NCI-H187 treated with DMSO at 0.1 percent for 48 hours (cell line): ENCODE results near the gene DLGAP3.

Experiments
- DNase-seq: peaks from one replicate; lab custom pipeline; 2025; lab: John Stamatoyannopoulos, UW

Gene DLGAP3

DNA sequence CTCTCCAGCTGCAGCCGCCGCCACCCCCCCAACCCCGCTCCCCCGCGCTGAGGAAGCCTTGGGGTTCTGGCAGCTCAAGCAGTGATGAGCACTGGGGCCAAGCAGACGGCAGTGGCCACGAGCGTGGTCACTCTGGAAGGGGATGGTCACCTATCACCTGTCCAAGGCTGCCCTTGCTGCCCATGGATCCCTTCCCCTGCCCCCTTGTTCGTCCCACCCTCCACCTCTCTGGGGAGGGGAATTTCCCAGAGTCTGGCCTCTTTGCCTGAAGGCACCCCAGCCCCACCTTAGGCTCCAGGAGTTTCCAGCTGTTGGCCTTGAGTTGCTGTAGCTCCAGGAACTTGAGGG is 62.7 kb downstream of the DLGAP3 start:
- DNase-seq = no peak

DNA sequence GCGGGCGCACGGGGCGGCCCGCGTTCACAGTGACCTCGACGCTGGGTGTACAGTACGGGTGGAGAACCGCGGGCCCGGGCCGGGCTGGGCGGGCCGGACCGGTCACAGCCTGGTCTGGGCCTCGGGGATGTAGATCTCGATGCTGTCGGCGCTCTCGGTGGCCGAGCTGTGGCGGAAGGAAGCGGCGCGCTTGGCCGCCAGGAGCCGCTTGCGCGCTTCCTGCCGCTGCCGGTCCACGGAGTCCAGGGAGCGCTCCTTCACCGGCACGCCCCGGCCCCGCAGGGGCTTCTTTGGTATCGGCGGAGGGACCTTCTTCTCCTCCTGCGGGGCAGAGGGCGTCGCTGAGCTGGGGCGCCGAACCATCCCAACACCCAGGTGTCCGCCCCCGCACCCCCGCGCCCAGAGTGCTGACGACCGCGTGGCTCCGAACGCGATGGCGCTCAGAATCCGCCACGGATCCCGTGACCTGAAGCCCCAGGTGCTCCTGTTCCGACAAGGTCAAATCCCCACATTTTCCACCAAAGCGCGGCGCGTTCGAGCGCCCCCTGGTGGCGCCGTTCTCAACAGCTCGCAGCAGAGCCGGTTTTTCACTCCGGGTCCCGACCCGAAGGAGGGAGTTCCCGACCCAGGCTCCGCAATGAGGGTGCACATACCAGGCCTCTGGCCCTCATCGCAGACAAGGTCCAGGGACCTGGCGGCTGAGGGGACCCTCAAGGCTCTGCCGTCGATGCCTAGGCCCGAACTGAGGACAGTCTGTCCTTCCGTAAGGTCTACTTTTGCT is 63.3 kb downstream of the DLGAP3 start:
- no peak for DNase-seq

DNA sequence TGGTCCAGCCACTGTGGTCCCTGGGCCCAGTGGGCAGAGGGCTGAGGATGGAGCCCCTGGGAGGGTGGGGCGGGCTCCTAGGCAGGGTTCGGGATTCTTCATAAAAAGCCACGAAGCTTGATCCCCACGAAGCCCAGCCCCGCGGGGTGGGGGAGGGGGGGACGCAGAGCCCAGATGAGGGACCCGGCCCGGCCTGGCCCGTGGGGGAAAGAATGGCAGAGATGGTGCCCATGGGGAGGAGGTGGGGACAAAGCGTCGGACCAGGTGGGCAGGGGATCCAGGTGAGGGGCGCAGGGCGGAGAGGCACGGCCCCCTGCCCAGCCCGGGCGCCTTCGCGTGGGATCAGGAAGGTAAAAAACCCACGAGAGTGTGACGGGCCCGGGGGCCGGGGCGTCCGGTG is 63.9 kb downstream of the DLGAP3 start:
- DNase-seq = no peak

DNA sequence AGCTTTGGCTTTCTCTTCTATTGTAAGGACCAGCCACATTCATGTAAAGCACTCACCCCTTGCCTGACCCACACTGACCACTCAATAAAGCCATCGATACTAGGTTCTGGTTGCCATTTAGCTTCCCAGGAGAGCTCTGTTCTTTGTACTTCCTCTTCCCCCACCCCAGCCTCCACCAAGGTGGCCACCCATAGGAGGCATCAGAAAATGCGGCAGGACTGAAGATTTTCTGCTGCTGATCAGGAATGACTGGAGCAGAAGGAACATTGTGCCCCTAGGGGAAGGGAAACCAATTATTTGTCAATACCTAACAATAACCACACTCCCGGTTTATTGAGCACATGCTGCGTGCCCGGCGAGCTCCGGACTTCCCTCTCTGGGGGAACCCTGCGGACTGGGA is 64.7 kb downstream of the DLGAP3 start:
- DNase-seq = no peak

DNA sequence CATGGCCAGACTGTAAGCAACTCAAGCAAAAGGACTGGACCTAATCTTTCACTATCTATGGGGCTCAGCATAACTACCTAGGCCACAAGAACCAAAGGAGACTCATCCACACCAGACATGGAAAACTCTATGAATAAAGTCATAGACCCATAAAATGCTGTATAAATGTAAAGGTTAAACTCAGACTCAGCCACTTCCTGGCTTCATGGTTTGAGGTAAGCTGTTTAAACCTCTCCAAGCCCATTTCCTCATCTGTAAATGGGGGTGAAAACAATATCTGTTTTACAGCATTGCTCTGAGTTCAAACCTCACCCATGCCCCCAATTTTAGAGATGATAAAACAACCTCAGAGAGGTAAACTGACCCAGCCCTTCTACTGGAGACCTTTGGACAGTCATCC is 65.9 kb downstream of the DLGAP3 start:
- DNase-seq = no peak

DNA sequence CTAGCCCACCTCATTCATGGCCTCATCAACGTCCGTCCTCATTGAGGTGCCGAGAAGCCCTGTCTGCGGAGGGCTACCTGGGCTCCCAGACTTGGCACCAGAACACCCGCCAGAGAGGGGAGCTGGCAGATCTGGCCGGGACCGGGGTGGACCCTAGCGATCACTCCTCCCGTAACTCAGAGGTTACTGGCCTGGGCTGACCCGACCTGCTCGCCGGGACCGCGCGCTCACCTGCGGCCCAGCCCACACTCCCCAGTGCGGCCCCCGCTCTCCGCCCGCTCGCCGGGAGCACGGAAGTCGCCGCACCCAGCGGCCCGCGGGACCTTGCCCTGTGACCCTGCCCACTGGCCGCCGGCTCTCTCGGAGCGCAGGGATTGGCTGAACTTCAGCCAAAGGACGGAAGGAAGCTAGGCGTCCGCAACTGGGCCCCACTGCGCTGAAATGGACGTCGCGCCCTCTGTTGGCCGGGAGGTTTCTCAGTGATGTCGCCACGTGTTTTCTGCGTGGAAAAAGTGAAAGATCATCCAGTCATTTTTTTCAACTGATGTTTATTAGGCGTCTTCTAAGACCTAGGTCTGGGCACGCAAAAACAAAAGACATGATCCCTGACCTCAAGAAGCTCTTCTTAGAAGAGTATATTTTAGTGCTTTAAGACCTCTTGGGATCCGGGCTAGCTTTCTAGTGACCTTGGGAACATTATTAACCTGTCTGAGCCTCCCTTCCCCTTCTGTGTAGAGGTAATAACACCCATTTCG is 69.8 kb downstream of the DLGAP3 start, which contains the start of gene SMIM12:
SMIM12 (minus strand) TSS at position 304 of the 755 bp plus-strand sequence. CDS start 3,772 bp downstream, outside the sequence.
- peak; percentile 39 for DNase-seq

DNA sequence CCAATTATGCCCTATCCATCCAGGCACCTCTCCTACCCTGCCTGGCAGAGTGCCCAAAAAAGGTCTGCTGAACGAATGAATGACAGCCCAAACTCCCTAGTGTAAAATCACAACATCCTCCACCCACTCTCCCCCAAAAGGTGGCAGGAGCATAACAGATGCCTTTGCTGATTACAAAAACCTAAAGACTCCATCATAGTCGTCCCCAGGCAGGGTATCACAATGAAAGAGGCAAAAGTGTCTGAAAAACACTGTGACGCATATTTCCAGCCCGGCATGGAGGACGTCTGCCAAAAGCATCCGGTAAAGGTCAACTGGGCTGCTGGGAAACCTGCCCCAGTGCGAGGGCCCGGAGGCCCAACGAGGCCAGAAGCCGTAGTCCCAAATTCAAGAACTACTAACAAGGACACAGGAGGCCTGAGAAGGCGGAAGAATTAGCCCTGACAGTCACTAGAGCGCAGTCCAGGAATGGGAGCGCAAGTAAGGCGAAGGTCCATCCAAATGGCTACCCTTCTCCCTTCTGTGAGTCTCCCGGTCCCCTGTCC is 70.5 kb downstream of the DLGAP3 start:
- no peak for DNase-seq

DNA sequence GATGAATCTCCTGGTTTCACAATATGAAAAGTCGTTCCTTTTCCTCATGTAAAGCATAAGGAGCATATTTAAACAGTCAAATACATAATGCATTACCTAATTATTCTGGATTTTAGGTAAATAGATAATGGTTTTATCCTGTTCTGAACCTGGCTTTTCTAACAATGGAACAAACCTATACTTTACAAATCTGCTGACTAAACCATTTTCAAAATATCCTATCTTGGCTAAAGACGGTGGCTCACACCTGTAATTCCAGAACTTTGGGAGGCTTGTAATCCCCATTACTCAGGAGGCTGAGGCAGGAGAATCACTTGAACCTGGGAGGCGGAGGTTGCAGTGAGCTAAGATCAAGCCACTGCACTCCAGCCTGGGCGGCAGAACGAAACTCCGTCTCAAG is 72.8 kb downstream of the DLGAP3 start:
- DNase-seq = no peak

DNA sequence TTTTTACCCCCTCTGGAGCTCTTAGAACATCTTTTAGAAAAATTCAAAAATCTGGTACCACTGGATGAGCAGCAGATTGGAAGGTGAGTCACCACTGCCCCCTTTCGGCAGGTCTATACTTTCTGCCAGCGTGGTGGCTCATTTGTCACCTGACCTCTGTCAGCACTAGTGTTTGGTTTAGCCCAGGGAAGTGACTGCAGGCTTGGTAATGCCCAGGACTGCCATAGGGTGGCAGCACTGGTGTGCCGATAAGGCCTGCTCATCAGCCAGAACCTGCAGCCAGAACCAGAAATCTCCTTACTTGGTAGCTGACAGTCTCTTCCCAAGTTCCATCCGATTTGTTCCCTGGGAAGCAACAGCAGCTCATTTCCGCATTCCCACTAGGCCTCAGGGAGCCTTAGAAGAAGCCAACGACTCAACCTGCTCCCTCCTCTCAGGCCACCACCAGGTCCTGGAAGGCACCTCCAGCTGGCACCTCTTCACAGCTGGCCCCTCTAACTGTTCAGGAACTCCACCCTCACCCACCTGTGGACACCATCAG is 76.7 kb downstream of the DLGAP3 start:
- DNase-seq = peak; percentile 61

DNA sequence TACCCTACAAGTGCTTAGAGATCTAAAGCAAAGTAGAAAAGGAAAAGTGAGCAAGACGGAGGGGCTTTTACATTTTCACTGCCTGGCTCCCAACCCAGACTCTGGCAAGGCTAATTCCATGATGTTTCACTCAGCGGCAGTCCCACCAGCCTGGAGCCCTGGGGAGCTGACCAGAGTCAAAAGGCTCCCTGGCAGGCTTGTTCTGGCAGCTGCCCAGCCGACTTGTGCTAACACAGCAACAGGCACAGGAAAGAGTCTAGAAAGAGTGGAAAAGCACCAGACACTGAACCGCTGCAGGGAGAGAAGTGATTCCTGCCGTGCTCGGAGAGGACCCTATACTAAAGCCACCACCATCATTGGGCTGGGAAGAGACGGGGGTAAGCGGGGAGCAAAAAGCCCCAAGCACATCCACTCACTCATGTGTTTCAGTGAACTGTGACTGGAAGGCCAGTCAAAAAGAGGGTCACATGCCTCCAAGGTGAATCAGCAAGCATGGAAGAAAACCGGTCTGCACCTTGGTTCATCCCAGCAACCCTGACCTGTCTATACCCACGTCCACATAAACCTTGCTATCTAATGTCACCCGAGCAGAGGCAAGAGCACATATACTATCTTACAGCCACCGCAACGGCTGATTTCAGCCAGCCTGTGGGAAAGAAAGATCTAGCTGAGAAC is 77.9 kb downstream of the DLGAP3 start:
- no peak for DNase-seq

DNA sequence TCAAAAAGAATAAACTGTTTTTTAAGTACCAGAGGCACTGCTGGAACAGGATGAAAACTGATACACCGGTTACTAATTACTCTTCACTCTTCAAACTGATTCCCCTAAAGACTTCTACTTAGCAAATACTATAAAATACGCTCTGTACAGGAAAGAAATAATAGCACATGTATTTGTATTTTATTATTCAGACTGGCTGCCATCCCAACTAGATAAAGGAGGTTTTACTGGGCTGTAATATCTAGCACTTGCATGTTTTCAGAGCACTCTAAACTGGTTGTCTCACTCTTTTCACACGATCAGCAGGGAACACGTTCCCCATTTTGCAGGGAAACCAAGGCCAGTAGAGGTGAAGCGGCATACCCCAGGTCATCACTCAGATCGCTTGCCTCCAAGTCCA is 79.1 kb downstream of the DLGAP3 start:
- DNase-seq = no peak

DNA sequence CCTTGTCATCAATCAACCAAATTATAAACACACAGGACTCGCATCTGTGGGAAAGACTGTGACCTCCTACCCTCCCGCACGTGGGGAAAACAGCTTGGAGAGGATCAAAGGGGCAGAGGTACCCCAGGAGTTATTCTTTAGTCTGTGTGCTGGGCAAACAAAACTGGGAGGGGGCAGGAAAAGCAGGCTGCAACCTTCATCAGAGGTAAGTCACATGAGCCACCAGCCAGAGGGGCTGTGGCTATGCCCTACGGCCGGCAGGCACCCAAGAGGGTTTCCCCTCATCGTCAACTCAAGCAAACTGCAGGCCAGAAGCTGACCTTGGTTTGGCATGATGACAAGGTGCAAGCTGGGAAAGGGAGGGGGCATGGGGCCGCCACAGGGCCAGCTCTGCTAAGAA is 82.4 kb downstream of the DLGAP3 start:
- DNase-seq = no peak

DNA sequence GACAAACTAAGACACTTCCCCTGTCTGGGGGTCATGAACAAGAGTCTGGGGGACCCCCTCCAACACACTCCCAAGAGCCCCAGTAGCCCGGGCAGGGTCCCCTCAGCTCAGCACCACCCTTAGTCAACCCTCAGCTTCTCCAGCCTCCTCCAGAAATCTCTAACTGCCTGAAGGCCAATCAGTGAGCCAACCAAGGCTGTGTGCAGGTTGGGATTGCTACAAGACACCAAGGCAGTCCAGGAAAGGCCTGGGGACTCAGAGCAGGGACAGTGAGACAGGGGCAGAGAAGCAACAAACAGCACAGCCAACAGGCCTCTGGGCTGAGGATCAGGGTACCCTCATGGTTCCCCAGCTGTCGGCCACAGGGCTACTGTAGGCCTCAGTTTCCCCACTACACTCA is 83.2 kb downstream of the DLGAP3 start:
- no peak for DNase-seq

DNA sequence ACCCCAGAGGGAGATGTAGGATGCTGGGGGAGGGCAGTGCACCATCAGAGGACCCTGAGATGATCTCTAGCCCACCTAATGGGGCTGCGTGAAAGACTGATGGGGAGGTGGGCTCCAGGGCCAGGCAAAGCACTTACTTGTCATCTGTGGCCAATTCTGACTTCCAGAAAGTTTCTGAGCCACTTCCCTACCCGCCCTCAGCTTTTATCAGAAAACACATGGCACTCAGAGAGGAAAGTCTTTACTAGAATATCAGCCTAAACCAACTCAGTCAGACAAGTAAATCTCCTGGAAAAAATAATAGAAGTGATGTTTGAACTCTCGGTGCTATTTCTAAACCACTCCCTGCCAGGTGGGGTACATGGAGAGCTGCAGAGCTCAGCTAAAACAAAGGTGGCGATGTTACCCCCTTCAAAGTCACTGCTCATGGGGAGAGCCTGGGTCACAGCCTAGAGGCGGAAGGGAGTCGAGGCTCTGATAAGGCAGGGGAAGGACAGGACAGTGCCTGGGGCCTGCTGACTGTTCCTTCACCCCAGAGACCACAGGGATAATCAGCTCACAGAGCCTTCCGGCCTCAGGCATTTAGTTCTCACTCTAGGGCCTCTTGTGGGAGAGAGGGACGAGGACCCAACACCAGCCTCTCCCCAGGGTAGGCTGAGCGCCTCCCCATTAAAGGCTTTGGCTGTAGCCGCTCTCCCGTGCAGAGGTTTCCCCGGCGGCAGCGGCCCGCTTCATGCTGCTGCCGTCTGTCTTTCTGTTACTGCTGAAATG is 84.1 kb downstream of the DLGAP3 start:
- no peak for DNase-seq

DNA sequence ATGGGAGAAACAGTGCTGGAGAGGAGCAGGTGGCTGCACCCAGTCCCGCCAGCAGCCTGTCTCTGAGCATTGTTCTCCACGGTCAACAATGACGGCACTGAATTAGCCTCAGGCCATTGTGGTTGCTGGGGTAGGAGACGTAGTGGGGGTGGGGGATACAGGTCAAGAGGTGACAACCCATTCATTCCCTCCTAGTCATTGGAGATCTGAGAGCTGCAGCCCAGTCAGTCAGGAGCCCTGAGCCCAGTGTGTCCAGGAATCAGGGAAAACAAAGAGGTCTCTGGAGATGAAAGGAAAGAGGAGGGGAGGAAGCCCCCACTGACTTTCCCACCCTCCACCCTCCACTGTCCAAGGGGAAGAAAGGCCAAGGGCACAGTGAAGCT is 85.2 kb downstream of the DLGAP3 start:
- DNase-seq = no peak

DNA sequence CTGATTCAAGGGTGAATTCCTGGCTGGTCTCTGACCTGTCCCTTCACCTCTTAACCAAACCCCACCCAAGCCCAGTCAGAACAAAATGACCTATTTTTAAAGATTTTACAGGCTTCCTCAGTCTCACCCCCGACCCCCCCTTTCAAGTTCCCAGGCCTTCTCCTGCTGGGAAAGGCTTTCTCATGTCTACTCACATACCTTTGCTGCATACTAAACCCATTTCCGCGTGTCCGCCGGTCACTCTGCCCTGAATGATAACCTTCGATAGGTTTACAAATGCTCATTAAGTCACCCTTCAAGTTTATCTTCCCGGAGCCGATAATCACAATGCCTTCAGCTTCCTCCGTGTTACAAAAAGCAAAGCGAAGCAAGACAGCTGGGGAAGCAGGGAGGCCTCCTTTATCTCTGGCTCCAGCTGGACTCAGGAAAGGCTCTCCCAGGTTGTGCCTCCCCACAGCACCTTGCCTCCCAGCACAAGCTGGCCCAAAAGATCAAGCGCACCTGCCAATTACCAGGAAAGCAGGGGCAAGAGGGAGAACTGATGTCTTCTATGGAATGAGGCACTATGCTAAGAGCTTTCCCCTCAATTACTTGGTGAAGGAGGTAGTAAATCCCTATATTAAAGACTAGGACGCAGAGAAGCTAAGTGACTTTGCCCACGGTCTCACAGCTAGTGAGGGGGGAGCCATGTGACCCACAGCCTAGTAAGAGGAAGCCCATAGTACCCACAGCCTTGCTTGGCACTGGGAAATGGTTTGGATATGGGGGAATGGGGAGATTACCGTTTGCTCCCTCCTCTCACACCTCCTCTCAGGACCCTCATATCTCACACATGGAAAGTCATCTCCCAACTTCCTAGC is 85.8 kb downstream of the DLGAP3 start:
- DNase-seq = no peak

DNA sequence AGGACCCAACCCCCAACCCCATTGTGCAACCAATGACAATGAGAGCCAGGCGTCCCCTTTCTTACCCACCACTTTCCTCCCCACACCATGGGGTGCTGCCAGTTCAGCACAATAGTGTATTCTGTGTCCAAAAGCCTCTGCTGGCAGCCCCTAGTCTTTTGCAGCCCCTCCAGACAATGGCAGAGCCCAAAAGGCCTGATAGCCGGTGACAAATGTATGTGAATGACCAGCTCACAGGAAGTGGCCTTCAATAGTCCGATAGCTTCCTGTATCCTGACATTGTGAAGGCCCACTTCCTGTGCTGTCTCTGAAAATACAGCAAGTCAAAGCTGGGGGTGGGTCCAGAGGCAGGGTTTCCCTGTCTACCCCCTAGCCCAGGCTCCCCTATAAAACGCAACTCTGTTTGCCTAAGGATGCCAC is 86.5 kb downstream of the DLGAP3 start:
- DNase-seq = no peak

DNA sequence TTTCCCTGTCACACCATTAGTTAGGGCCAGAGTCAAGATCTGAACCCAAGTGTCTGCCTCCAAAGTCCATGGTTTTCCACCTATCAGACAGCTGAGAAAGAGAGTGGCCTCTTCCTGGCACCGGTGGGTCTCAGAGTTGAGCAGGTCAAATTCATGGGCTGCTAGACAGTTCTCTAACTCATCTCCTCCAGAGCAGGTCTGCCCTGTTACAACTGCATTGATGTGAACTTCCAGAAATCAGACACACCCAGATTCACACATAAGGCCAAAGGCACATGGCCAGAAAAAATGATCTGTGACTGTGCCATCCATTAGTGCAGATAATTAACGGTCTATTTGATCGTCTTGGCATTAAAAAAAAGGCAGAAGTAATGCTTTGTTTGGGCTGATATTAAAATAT is 87.4 kb downstream of the DLGAP3 start:
- DNase-seq = no peak

DNA sequence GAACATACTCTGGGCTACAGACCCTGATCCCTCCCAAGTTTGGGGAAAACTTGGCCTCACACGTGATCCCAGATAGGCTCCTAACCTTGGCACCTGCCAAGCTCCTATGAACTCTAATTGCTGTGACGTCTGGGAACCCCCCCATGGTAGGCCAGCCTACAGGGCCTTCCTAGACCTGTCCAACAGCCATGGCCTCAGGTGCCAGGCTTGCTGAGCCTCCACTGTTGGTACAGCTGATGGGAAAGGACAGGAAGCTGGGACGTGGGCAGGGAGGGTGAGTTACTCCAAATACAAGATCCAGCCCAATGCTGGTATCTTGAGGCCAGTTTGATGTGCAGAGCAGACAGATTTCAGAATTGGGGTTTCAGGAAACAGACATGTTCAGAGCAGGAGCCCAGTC is 89.0 kb downstream of the DLGAP3 start:
- no peak for DNase-seq

DNA sequence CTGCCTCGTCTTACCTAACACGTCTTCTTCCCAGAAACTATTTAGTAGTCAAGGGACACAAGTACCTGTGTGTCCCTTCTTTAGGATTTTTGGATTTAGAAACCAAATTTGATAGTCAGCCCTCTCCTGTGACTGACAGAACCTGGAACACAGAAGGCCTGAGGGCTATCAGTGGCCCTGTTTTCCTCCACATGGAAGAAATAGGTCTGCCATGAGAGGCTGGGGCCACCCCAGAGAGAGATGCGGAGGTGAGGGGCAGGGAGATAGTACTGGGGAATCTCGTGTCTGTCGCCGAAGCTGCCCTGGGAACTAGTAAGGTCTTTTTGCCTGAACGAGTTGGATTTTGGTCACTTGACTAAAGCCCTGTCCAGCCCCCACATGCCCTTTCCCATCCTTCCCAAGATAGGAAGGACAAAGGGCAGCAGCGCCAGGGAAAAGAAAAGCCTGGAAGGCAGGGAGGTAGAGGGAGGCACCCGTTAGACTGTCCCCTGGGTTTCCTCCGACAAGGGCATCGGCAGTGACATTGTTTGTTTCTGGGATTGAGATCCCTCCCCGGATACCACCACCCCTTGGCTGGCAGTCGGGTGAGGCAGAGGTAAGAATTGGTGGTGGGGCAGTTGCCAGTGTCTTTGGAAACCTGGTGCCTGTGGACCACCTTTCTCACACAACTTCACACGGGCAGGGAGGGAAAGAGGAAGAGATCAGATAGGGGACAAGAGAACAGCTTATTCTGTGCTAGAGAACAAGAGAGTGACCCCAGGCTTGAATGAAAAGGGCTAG is 89.7 kb downstream of the DLGAP3 start:
- no peak for DNase-seq
